Adipocyte (in vitro differentiated cells): ENCODE data around the gene ZNF638.
"Not testable (repeated sequence)": the region's sequence is repeated elsewhere in the genome, so short reads cannot be mapped to it uniquely, and the experiment has no call there.

Experiments
- DNase-seq: peaks from one replicate; pipeline ENCODE4 v3.0.0-alpha.2; 2015; ENCODE audit warnings: low read depth
- H3K27me3 ChIP-seq: replicated peaks from 2 replicates; pipeline ENCODE4 v1.7.0; 2013; ENCODE audit warnings: mild to moderate bottlenecking, low read length, moderate library complexity; ENCODE audit not compliant: control insufficient read depth, insufficient read depth
- H3K36me3 ChIP-seq: 2 replicates; pipeline ENCODE4 v1.7.0; 2013; ENCODE audit warnings: low read length, mild to moderate bottlenecking, moderate library complexity; ENCODE audit not compliant: control insufficient read depth, insufficient read depth, severe bottlenecking
- H3K4me1 ChIP-seq: 2 replicates; pipeline ENCODE4 v1.7.0; 2013; ENCODE audit warnings: mild to moderate bottlenecking, low read length, moderate library complexity; ENCODE audit not compliant: control insufficient read depth, insufficient read depth
- H3K4me3 ChIP-seq: 2 replicates; pipeline ENCODE4 v1.7.0; 2013; ENCODE audit warnings: mild to moderate bottlenecking, low read length, moderate library complexity
- H3K9ac ChIP-seq: 2 replicates; pipeline ENCODE4 v1.7.0; 2013; ENCODE audit warnings: mild to moderate bottlenecking, low read length, moderate library complexity
- H3K9me3 ChIP-seq: 2 replicates; pipeline ENCODE4 v1.7.0; 2013; ENCODE audit warnings: mild to moderate bottlenecking, low read length, moderate library complexity; ENCODE audit not compliant: control insufficient read depth

The ZNF638 gene

DNA sequence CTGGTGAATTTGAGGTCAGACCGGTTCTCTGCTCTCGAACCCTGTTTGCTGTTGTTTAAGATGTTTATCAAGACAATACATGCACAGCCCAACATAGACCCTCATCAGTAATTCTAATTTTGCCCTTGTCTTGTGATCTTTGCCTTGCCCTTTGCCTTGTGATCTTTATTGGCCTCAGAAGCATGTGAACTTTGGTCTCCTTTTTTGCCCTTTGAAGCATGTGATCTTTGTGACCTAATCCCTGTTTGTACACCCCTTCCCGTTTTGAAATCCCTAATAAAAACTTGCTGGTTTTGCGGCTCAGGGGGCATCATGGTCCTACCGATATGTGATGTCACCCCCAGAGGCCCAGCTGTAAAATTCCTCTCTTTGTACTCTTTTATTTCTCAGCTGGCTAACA, 113.6 kb downstream of the ZNF638 start:
- H3K9ac ChIP-seq, DNase-seq, H3K9me3 ChIP-seq, H3K4me1 ChIP-seq, H3K27me3 ChIP-seq, H3K4me3 ChIP-seq: not testable (repeated sequence)
- peaks cover 28% of the 10 kb centered on the region for H3K36me3 ChIP-seq

GRCh38 chr2:71446505-71446904, 114.9 kb downstream of the ZNF638 start:
- Histone ChIP-seq H3K4me1 (no peaks in the 10 kb centered on the region), H3K9me3 (no peaks in the 10 kb centered on the region), H3K9ac (no peak overlapping the region), H3K27me3 (no peaks in the 10 kb centered on the region), H3K4me3 (no peak overlapping the region), H3K36me3 (peaks cover 24% of the 10 kb centered on the region)
- DNase-seq, result no peak

DNA sequence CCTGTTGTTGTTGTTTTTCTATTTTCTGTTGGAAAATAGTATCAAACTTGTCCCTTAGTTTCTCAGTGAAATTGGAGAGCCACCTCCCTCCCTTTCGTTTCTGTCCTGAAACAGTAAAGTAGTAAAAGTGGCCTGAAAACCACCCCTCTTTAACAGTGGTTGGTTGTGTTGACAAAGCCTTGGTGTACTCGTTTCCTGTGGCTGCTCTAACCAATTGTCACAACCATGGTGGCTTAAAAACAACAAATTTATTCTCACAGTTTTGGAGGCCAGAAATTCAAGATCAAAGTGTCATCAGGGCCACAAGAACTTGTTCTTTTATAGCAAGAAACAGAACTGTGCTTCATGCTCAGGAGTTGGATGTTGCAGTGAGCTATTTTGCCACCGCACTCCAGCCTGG, 117.8 kb downstream of the ZNF638 start:
- H3K36me3 ChIP-seq, result no peaks in the 10 kb centered on the region
- H3K4me1 ChIP-seq, result peaks cover 17% of the 10 kb centered on the region
- no peaks in the 10 kb centered on the region for H3K9me3 ChIP-seq
- DNase-seq, result no peak
- no peak overlapping the region for H3K4me3 ChIP-seq
- no peak overlapping the region for H3K9ac ChIP-seq
- H3K27me3 ChIP-seq, result peaks cover 8% of the 10 kb centered on the region

DNA sequence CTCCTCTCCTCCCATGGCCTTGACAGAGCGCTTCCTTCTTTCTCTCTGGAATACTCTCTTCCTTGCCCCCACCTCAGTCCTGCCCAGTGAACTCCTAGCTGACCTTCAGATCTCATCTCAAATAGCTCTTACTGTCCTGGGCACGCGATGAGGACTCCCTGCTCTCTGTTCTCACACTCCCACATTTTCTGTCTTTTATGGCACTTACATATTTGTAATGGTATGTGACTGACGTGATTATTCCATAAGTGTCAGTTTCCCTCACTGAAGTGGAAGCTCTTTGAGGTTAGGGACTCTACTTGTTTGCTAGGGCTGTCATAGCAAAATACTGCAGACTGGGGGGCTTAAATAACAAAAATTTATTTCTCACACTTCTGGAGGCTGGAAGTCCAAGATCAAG, 120.1 kb downstream of the ZNF638 start:
- peaks cover 25% of the 10 kb centered on the region for H3K27me3 ChIP-seq
- H3K4me3 ChIP-seq, result no peak overlapping the region
- DNase-seq, result no peak
- H3K36me3 ChIP-seq, result no peaks in the 10 kb centered on the region
- no peak overlapping the region for H3K9ac ChIP-seq
- no peaks in the 10 kb centered on the region for H3K9me3 ChIP-seq
- H3K4me1 ChIP-seq, result peaks cover 17% of the 10 kb centered on the region

DNA sequence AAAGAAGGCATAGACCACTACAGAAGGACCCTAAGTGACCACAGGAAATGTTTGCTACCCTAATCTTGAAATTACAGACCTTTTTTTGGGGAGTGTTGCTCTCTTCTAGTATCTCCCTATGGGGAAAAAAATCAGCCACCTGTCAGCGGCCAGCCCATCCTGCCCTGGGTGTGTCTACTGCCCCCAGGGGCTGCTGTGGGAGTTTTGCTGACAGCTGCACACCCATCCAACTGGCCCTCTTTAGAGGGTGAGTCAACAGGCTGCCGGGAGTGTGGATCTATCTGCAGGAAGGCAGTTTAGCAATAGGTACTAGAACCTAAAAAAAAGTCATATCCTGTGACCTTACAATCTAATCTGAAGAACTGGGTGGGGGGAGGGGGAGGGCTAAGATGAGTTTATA, 121.0 kb downstream of the ZNF638 start:
- Histone ChIP-seq H3K4me3 (no peak overlapping the region), H3K36me3 (no peaks in the 10 kb centered on the region), H3K27me3 (peaks cover 25% of the 10 kb centered on the region), H3K9ac (no peak overlapping the region), H3K4me1 (peaks cover 17% of the 10 kb centered on the region), H3K9me3 (no peaks in the 10 kb centered on the region)
- DNase-seq, result peak; percentile 39

- DNase-seq, result peak; percentile 55
- Histone ChIP-seq H3K4me1 (peaks cover 21% of the 10 kb centered on the region), H3K4me3 (peak within 1 kb of the TSS; percentile 75), H3K27me3 (peaks cover 25% of the 10 kb centered on the region), H3K9me3 (no peaks in the 10 kb centered on the region), H3K36me3 (no peaks in the 10 kb centered on the region), H3K9ac (peak within 1 kb of the TSS; percentile 22)
Measured at GRCh38 chr2:71453404-71454220, 122.0 kb downstream of the ZNF638 start, which contains the start of gene DYSF. Gene DYSF (plus strand): TSS chr2:71453561.

GRCh38 chr2:71454221-71455010, 122.8 kb downstream of the ZNF638 start:
- peak overlapping the region; percentile 75 for H3K4me3 ChIP-seq
- H3K9me3 ChIP-seq, result no peaks in the 10 kb centered on the region
- H3K4me1 ChIP-seq, result peaks cover 26% of the 10 kb centered on the region
- no peak overlapping the region for H3K9ac ChIP-seq
- no peak for DNase-seq
- H3K27me3 ChIP-seq, result peaks cover 25% of the 10 kb centered on the region
- H3K36me3 ChIP-seq, result no peaks in the 10 kb centered on the region

- Histone ChIP-seq H3K4me3 (no peak overlapping the region), H3K36me3 (no peaks in the 10 kb centered on the region), H3K9ac (no peak overlapping the region), H3K9me3 (no peaks in the 10 kb centered on the region), H3K4me1 (peaks cover 26% of the 10 kb centered on the region), H3K27me3 (peaks cover 25% of the 10 kb centered on the region)
- no peak for DNase-seq
Measured at GRCh38 chr2:71455011-71455740, 123.6 kb downstream of the ZNF638 start.

- Histone ChIP-seq H3K9ac (no peak overlapping the region), H3K27me3 (peaks cover 25% of the 10 kb centered on the region), H3K9me3 (no peaks in the 10 kb centered on the region), H3K4me3 (no peak overlapping the region), H3K4me1 (peaks cover 26% of the 10 kb centered on the region), H3K36me3 (no peaks in the 10 kb centered on the region)
- no peak for DNase-seq
Measured at GRCh38 chr2:71455741-71456569, 124.4 kb downstream of the ZNF638 start.

DNA sequence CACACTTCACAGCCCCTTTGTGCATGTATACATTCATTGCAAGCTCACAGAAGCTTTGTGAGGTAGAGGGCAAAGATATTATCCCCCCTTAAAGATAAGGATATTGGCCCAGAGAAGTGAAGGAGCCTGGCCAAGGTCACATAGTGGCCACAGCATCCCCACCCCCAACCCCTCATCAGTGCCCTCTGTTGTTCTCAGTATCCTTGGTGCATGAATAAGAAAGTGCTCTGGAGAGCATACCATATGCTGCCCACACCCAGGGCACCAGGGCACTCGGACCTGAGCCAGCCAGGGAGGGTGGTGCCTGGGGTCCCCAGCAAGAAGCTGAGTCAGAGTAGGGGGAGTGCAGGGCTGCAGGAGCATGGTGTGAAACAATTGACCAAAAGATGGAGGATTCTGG, 125.0 kb downstream of the ZNF638 start:
- H3K4me1 ChIP-seq, result peaks cover 26% of the 10 kb centered on the region
- H3K9ac ChIP-seq, result no peak overlapping the region
- peaks cover 25% of the 10 kb centered on the region for H3K27me3 ChIP-seq
- no peak overlapping the region for H3K4me3 ChIP-seq
- DNase-seq, result no peak
- H3K36me3 ChIP-seq, result no peaks in the 10 kb centered on the region
- H3K9me3 ChIP-seq, result no peaks in the 10 kb centered on the region
